ENCODE measurements around the gene KHDC4.

GRCh38 chr1:155950829-155951228 lies 16.6 kb upstream of the KHDC4 start:
- TF ChIP-seq POLR2A (IDR thresholded peaks at IDR 0.05), result no peak
- no peak for TF ChIP-seq CTCF (IDR thresholded peaks at IDR 0.05)
- no peak for TF ChIP-seq POLR2AphosphoS5 (IDR thresholded peaks at IDR 0.05; ENCODE audit: insufficient read depth in 1 of 2, low read depth in 1 of 2)

Data from vagina (tissue), 2 donors.